Measurements from ENCODE around the gene ABL2.

DNA sequence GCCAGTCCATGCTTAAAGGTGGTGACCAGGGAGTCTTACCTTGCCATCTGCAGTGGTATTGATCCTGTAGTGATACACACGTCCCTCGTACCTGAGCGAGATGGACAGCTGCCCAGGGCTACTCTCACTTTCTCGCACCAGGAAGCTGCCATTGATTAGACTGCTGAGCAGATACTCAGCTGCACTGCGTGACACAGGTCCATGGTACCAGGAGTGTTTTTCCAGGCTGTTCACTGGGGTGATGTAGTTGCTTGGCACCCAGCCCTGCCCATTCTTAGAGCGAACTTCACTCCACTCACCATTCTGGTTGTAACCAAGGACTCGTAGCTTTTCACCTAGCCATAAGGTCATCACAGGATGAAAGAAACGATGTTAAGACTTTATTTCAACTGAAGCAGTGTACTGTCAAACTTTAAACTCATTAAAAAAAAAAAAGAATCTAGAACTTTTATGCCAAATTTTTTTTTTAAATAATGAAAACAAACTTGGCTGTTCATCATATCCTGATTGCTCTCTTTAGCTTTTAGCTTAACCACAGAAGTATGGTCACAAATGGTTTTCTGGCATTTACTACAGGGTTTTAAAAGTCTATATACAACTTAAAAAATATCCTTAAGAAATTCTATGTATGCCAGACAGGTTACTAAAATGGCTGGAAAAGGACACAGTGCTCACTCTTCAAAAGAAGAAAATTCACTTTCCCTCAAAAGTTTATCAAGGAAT is 103.0 kb downstream of the ABL2 start:
- no peak for TF ChIP-seq POLR2A (IDR thresholded peaks at IDR 0.05; ENCODE audit: low read length)
- TF ChIP-seq GATA1 (IDR thresholded peaks at IDR 0.05; ENCODE audit: low read depth, low read length) = no peak

All from erythroblast (primary cell).